ELR (cell line): ENCODE measurements around the gene ZNF485.
"Not testable (repeated sequence)": the region's sequence is repeated elsewhere in the genome, so short reads cannot be mapped to it uniquely, and the experiment has no call there.

Experiments used
- DNase-seq: peaks from one replicate; pipeline ENCODE4 v3.0.0-alpha.2; 2015; ENCODE audit warnings: low read depth

ZNF485 gene

DNA sequence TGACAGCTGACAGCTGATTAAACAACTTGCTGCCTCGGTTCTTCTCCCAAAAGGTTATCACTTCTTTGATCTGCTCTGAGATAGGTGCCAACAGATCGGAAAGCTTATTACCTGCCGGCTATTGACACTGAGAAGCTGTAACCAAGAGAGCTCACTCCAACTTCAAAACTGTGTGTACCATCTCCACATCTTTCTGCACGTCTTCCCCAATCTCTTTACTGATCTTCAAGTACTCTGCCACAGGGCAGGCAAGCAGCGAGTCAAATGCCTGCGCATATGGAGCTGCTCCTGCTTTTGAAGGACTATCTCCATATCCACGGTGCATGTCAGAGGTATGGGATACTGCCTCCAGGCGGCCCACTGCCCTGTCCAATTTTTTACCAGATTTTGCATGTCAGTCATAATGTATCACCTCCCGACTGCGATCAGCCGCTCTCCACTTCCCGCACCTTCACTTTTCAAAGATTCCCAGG is 352 bp upstream of the ZNF485 start:
- DNase-seq: no peak

DNA sequence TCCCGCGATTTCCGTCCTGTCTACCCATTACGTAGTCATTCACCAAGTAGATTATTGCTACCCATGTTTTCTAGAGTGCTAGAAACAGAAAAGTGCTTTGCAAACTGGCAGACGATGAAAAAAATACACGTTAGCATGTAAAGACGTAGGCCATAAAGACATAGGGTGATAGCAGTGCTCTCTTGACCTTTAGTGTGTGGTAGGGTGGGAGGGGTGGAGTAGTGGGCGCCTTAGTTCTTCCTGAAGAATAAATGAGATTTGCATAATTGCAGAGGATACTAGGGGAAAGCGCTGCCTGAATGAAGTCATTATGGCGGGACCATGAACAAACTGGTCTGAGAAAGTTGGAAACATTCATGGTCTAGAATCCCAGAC is 948 bp downstream of the ZNF485 start:
- DNase-seq: no peak

DNA sequence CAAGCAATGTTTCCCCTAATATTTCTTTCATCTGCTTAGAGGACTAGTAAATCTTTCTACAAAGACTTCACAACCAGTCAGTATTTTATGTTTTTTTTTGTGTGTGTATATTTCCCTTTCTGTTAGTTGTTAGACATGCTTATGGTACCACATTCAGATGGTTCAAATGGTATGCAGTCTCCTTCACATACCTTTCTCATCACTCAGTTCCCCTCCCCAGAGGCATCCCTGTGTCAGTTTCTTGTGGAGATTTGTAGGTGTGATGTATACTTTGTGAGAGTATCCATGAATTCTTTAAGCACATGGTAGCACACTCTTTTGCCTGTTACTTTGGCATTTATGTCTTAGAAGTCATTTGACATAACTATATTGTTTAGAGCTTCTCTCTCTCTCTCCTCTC is 4.4 kb downstream of the ZNF485 start:
- peak; percentile 78 for DNase-seq

DNA sequence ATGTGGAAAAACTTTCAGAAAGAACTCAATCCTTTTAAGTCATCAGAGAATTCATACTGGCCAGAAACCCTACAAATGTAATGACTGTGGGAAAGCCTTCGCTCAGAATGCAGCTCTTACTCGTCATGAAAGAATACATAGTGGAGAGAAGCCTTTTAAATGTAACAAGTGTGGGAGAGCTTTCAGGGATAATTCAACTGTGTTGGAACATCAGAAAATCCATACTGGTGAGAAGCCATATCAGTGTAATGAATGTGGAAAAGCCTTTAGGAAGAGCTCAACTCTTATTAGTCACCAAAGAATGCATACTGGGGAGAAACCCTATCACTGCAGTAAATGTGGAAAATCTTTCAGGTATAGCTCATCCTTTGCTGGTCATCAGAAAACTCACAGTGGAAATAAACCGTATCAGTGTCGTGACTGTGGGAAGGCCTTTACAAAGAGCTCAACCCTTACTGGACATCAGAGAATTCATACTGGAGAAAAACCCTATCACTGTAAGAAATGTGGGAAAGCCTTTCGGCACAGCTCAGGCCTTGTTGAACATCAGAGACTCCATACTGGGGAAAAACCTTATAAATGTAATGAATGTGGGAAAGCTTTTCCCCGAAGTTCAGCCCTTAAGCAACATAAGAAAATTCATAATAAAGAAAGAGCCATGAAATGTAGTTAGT is 10.6 kb downstream of the ZNF485 start:
- DNase-seq: no peak

DNA sequence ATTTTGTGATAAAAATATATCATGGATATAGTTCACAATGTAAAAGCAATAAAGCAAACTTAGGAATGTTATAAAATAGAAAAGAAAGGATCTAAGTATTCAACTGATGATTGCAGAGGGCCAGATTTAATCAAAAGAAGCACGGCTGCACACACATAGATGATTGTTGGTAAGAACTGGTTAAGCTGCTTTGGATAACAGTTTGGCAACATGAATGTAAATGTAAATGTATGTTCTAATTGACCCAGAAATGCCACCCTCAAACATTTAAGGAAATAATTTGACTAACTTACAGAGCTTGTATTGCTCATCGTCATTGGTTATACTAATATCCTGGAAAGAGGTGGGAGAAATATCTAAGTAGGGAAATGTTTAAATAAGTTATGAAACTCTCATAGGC is 13.1 kb downstream of the ZNF485 start:
- no peak for DNase-seq

DNA sequence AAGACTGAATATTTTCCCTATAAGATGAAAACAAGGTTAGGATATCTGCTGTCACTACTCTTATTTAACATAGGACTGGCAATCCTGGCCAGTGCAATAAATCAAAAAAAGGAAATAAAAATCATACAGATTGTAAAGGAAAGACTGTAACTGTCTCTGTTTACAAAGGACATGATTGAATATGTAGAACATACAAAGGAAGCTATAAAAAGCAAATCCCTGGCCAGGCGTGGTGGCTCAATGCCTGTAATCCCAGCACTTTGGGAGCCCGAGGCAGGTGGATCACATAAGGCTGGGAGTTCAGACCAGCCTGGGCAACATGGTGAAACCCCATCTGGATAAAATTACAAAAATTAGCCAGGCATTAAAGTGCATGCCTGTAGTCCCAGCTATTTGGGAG is 15.8 kb downstream of the ZNF485 start:
- DNase-seq: no peak

DNA sequence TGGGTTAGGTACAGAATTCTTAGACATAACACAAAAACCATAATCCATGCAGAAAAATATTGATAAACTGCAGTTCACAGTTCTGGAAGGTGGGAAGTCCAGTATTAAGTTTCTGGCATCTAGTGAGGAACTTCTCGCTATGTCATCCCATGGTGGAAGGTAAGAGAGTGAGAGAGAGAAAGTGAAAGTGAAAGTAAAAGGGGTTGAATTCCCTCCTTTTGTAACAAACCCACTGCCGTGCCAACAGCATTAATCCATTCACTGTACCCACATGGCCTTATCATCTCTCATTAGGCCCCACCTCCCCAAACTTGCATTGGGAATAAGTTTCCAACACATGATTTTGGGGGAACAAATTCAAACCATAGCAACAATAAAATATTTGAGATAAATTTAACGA is 17.1 kb downstream of the ZNF485 start:
- DNase-seq: peak; percentile 25

DNA sequence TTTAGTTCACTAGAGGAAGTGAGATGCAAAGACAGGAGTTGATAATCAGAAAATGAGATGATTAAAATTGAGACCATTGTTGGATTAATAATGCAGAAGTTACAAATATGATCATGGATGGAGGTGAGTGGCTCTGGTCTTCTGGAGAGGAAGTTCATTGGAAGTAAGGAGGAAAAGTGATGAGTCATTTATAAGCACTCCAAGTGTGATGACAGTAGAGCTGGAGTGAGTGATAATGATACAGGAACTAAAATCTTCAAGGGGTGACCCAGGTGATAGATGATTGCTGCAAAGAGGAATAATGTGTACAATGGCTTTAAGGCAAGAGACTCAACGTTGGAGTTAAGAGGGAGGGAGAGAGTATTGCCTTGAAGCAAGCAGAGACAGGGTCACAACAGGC is 21.7 kb downstream of the ZNF485 start:
- no peak for DNase-seq

DNA sequence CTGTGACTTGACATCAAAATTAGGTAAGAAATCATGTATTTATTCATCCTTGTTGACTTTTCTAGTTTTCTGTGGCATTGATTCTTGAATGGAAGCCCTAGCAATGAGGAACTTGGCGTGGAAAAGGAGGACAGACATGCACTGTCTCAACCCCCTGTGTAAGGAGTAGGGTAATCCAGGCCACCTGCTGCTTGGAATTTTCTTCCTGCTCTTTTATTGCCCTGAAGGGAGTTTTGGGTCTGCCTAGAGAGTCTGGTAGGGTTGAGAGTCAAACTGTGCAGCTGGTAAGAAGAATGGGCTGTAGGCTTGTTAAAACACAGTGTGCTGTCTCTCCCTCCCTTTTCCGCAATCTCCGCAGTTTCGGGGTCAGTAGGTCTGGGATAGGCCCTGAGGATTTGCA is 22.7 kb downstream of the ZNF485 start:
- DNase-seq: no peak

DNA sequence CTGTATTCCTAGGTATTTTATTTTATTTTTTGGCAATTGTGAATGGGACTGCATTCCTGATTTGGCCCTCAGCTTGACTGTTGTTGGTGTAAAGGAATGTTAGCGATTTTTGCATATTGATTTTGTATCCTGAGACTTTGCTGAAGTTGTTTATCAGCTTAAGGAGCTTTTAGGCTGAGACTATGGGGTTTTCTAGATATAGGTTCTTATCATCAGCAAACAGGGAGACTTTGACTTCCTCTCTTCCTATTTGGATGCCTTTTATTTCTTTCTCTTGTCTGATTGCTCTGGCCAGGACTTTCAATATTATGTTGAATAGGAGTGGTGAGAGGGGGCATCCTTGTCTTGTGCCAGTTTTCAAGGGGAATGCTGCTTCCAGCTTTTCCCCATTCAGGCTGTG is 29.6 kb downstream of the ZNF485 start:
- not testable (repeated sequence) for DNase-seq

DNA sequence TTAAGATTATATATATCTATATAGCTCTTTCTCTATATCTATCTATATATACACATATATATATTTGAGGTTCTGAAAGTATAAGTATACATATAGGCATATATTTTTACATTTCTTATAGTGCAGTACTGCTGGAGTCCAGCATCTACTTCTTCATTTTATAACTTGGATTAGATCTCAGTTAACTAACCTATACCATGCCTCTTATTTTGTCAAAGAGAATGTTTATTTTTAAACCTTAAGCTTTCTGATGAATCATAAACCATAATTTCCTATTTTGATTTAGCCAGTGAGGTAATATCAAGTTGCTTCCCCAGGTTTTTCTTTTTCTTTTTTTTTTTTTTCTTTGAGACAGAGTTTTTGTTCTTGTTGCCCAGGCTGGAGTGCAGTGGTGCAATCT is 34.4 kb downstream of the ZNF485 start:
- peak; percentile 6 for DNase-seq

DNA sequence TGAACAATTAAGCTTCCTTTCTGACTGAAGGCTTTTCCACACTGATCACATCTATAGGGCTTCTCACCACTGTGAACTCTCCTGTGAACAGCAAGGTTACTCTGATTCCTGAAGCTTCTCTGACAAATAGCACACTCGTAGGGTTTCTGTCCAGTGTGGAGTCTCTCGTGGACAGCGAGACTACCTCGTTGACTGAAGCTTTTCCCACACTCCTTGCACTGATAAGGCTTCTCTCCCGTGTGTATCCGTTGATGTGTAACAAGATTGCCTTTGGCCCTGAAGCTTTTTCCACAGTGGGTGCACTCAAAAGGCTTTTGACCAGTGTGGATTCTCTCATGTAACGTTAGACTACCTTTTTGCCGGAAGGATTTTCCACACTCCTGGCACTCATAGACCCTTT is 38.0 kb downstream of the ZNF485 start:
- DNase-seq: peak; percentile 9

DNA sequence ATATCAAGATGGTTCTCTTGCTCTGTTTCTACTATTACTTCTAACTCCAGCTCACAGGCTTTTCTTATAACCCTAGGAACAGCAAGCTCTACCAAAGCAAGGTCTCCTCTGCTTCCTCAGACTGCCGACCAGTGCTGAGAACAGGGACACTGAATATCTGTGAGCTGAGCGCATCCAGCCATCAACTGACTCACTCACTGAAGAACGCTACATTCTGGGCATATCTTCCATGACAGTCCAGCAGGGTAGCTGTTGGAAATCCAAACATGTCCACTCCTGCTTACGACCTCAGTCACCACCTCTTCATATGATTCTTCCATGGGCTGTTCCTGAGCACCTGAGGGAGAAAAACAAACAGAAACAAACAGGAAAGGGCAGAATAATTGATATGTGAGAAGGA is 39.6 kb downstream of the ZNF485 start:
- no peak for DNase-seq

DNA sequence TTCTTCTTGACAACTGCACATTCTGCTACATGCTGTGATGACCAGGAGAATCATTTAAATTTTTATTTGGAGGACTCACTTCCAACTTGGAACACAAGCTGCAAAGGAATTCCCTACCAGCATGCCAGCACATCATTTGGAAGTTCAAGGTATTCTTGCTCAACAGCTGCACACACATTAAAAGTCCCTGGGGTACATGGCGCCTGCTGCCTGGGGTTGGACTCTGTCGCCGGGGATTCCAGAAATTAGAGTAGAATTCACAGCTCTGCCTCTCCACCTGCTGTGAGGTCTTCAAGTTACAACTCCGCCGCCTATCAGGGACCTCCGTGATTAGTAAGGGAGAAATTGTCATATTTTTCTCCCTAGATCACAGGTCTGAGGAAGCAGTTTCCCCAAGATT is 41.3 kb downstream of the ZNF485 start:
- no peak for DNase-seq

DNA sequence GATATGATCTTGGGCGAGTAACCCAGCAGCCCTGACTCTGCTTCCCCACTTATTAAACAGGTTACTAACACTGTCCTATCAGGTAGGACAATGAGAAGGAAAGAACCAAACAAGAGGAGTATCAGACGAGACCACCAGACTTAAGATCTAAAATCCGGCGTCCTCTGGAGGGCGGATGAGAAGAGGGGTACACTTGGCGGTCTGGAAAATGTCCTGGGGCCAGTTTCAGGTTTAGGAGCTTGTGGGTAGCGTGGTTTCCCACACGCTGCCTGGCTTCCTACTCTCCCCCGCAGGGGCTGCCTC is 41.8 kb downstream of the ZNF485 start:
- no peak for DNase-seq

DNA sequence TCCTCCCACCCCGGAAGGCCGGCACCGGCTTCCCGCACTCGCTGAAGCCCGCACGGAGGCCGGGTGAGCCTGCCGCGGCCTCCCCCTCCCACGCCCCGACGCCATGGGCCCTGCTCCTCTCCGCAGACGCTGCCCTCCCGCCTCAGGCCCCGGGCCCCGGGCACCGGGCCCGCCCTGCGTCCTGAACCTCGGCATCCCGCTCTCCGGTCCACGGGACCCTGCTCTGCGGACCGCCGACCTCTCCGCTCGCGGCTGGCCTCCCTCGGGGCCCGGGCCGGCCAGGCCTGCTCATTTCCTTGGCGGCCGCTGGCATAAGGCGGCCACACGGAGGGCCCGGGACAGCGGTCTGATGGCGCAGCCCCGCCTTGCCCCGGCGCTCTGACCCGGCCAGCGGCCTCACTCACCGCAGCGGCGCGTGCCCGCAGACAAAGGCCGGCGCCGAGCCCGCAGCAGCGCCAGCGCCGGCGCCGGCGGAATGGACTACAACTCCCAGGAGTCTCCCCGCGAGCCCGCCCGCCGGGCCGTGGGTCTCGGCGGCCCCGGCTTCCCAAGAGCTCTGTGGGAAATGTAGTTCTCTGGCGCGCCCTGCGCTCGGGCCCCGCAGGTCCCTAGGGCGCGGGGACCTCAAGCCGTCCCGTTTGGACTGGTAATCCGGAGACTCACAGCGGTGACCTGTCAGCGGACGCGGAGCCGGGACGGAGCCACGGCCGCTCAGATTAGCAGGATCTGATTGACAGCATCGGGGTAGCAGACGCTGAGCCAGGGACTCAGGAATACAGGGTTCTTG is 42.4 kb downstream of the ZNF485 start, which contains the start of gene ZNF32:
Gene ZNF32 (minus strand): TSS at position 484 of the 787 bp plus-strand sequence. CDS start 2,748 bp downstream, outside the sequence.
- peak; percentile 86 for DNase-seq

DNA sequence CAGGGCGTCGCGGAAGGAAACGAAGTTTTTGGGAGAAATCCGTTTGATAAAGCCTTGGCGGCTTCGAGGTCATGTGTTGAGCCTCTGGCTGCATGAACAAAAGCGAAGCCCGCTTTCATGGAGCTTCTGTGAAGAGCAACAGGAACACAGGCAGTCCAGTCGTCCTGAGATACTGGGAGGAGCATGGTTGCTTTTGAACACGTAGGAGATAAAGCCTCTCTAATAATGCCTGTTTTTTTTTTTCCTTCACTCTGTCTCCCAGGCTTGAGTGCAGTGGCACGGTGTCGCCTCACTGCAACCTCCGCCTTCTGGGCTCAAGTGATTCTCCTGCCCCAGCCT is 42.9 kb downstream of the ZNF485 start:
- no peak for DNase-seq

DNA sequence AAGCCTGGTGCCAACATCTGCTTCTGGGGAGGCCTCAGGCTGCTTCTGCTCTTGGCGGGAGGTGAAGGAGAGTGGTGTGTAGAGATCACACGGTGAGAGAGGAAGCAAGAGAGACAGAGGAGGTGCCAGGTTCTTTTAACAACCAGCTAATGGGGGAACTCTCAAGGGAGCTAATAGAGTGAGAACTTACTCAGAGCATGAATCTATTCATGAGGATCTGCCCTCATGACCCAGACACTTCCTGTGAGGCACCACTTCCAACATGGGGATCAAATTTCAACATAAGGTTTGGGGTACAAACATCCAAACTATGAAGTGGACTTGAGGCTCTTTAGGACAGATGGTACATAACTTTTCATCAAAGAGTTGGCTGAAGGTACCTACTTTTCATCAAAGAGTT is 47.5 kb downstream of the ZNF485 start:
- DNase-seq: peak; percentile 26

DNA sequence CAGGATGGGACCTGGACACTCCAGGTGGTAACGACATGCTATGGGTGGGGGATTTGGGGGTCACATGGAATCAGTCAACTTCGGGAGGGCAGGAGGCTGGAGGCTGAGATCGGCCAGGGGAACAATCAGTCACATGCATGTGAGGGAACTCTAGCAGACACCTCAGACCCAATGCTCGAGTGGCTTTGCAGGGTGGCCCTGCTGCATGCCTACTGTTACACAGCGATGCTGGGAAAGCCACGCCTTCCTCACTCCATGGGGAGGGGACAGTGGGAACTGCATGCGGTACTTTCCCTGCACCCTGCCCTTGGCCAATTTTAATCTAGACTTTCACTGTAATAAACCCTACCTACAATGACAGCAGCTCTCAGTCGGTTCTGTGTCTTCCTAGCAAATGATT is 49.1 kb downstream of the ZNF485 start:
- DNase-seq: no peak

DNA sequence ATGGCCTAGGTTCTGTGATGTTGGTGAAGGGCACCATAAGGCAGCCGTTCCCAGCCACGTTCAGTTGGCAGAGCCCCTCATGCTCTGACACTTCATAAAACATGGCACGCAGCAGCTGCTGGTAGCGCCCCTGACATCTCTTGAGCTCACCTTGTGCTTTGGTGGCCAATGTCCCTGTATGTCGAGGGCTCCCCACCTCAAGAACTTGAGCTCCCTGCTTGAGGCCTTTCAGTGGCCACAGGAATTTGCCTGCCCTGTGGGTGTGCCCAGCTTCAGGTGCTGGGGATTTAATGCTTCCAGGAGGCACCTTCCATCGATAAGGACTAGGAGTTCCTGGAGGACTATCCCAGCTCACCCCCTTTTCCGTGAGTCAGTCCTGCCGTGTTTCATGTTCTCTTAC is 52.0 kb downstream of the ZNF485 start:
- no peak for DNase-seq

DNA sequence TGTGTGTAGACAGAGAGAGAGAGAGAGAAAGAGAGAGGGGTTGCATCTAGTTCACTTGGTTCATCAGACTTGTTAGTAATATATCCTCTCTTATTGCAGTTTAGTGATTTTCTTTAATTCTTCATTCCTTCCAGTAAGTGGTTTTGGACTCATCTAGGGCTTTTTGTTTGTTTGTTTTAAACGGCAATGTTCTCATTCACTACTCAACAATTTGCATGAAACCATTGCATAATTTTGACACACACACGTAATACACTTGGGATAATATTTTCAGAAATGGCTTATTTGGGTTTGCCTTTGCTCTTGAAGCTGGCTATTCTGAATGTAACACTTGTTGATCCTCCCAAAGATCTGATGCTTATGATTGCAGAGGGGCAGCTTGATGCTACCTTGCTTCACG is 58.8 kb downstream of the ZNF485 start:
- no peak for DNase-seq

DNA sequence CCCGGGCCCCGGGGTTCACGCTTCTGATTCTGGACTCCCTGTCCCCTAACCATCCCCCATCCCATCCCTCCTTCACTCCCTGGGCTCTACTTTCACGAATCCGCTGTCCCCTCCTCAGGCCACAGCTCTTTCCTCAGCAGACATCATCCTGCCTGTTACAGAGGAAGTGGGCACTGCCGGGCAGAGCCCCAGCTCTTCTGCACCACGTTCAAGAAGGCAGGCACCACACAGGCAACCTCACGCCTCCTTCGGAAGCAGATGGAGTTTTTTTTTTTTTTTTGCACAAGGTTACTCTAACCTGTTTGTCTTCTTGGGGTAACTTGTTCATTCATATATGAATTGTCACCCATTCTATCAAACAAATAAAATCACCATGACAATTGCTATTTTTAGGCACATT is 60.3 kb downstream of the ZNF485 start:
- DNase-seq: no peak

DNA sequence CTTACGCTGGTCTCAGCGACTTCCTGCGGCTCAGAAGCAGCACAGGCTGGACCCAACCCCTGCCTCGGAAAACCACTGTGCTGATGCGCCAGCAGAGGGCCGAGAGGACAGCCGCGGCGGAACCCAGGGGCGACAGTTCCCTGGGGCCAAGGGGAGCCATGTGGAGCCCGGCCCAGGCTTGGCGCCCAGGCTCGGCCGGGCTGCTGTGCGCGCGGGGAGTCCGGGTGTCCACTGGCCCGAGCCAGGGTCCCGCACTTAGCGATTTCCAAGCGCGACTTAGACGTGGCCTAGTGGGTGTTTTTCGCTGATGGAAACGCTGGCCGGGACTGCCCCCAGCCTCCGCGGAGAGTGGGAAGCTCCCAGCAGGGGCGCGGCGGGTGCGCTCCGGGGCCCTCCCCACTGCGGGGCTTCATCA is 61.1 kb downstream of the ZNF485 start:
- peak; percentile 52 for DNase-seq
